ENCODE results near the gene ZNF169.
A peak's percentile ranks its signal among the peaks of the same experiment; 100 is the strongest.
"Not testable (repeated sequence)": the region's sequence is repeated elsewhere in the genome, so short reads cannot be mapped to it uniquely, and the experiment has no call there.

ZNF169 gene

DNA sequence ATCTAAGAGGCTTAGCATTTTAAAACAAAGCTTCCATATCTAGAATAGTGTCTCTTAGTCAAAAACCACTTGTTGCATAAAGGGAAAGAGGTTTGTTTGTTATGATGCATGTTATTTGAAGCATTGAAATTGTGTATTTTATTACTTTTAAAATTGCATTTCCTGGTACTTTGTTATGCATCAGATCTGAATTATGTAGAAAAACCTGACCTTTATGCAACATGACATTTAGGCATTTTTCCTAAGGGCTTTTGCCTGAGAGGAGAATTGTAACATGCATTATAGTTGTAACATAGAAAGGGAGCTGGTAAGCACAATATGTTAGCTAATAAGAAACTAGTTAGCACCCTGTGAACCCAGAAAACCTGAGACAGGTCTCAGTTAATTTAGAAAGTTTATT, 22.0 kb downstream of the ZNF169 start:
- DNase-seq (ENCODE audit: insufficient read length, low spot score): no peak
- no peak for FAIRE-seq

DNA sequence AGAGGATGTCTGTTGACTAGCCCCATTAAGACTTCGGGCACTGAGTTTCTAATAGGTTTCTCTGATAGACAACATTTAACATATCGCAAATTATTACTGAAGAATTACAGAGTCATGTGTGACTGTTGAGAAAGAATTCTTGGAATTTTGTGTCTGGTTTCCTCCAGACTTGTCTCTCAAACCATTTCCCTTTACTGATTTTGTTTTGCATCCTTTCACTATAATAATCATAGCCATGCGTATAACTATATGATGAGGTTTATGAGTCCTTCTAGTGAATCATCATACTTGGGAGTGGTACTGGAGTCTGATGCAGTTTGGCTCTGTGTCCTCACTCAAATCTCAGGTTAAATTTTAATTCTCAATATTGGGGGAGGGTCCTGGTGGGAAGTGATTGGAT, 27.0 kb downstream of the ZNF169 start:
- no peak for FAIRE-seq

DNA sequence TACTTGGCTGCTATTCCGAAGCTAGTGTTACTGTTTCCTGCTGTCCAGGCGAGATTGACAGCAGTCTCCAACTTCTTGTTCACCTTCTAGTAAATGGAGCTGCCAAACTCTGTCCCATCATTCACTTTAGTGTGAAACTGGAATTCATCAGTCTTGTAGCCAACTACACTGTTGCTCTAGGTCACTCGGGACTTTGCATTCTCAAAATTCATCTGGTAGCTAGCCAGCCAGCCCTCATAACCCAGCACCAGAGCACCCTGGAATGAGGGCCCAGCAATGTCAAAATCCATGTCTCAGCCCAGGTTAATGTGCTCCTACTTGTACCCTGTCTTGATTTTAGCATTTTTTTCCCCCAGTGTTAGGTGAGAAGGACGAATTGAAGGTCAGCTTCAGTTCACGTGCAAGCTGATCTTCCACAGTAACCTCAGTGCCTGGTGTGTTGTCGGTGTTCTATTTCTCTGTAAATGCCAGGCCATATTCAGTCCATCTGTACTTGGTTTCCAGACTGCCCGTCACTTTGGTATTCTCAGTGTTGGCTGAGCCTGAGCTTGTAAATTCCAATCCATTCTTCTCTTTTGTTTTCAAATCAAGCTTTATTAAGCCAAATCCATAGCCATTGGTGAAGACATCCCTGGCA, 28.9 kb downstream of the ZNF169 start:
- DNase-seq (ENCODE audit: insufficient read length, low spot score) (no peak), FAIRE-seq (no peak)

More for the DNA sequence above, 27.0 kb downstream of the ZNF169 start:
- DNase-seq (ENCODE audit: insufficient read length, low spot score): no peak

DNA sequence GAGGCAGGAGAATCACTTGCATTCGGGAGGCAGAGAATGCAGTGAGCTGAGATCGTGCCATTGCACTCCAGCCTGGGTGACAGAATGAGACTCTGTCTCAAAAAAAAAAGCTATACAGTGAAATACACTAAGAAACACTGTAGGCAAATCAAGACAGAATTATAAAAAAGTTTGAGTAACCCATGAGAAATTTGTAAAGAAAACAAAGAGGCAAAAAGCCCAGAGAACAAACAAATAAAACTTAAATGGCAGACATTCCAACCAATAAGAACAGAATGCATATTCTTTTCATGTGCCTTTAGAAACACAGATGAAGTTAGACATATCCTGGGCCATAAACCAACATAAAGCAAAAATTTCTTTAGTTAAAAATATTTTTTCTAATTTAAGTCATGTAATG, 30.6 kb downstream of the ZNF169 start:
- DNase-seq (ENCODE audit: insufficient read length, low spot score) (no peak), FAIRE-seq (no peak)

DNA sequence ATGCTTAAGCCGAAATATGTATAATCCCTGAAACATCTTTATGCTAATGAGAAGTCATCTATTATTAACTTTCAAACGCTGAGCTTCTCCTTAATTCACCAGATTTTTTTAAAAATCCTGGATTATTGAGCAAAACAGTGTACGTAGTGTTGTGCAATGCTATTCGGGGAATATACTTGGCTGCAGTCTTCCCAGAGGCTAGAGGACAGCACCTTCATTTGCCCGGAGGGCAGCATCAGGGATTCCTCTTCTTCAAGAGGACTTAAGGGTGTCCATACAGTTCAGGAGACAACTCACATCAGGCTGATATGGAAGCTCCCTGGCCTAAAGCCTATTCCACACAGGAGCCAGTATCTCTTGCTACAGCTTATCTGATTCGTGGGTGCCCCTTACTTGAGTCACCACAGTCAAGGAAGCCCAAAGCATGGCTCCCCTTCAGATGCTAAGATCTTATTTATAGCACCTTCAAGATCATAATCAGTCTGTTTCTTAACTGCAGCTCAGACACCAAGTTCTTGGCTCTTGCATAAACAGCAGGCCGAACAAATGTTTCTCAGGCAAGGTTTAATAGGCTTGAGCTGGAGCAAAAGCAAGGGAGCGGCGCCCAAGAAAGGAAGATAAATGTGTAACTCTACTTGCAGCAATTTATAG, 40.0 kb downstream of the ZNF169 start:
- no peak for DNase-seq (ENCODE audit: insufficient read length, low spot score)
- FAIRE-seq: no peak

DNA sequence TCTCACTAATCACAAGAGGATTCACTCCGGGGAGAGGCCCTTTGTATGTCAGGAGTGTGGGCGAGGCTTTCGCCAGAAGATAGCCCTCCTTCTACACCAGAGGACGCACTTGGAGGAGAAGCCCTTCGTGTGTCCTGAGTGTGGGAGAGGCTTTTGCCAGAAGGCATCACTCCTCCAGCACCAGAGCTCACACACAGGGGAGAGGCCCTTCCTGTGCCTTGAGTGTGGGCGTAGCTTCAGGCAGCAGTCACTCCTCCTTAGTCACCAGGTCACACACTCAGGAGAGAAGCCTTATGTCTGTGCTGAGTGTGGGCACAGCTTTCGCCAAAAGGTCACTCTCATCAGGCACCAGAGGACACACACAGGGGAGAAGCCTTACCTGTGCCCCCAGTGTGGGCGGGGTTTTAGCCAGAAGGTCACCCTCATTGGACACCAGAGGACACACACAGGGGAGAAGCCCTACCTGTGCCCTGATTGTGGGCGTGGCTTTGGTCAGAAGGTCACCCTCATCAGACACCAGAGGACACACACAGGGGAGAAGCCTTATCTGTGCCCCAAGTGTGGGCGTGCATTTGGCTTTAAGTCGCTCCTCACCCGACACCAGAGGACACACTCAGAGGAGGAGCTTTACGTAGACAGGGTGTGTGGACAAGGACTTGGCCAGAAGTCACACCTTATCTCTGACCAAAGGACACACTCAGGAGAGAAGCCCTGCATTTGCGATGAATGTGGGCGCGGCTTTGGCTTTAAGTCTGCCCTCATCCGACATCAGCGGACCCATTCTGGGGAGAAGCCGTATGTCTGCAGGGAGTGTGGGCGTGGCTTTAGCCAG, 41.6 kb downstream of the ZNF169 start:
- no peak for FAIRE-seq
- no peak for DNase-seq (ENCODE audit: insufficient read length, low spot score)

DNA sequence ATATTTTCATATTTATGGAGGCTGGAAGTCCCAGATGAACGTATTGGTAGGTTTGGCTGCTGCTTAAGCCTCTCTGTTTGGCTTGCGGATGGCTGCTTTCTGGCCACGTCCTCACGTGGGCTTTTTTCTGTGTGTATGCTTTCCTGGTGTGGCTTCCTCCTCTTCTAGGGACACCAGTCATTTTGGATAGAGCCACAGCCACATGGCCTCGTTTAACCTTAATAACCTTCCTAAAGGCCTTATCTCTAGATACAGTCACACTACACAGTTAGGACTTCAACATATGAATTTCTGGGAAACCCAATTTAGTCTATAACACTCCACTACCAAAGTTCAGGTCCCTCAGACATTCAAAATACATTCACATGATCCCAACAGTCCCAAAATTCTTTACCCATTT, 42.5 kb downstream of the ZNF169 start:
- DNase-seq (ENCODE audit: insufficient read length, low spot score) (no peak), FAIRE-seq (no peak)

DNA sequence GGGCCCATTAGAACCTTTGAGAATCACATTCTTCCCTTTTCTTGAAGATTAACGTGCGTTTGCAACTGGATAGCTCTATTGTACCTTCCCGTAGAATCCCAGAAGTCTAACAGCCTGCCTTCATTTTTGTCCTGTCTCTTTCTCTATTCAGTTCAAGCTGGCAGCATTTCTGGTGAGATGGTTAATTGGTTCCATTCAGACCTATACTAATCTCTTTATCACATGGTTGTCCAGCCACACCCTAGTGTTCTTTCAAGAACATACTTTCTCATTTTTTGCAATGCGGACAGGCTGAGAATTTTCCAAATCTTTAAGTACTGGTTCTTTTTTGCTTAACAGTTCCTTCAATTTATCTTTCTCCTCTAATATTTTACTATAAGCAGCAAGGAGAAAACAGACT, 43.3 kb downstream of the ZNF169 start:
- DNase-seq (ENCODE audit: insufficient read length, low spot score): no peak

DNA sequence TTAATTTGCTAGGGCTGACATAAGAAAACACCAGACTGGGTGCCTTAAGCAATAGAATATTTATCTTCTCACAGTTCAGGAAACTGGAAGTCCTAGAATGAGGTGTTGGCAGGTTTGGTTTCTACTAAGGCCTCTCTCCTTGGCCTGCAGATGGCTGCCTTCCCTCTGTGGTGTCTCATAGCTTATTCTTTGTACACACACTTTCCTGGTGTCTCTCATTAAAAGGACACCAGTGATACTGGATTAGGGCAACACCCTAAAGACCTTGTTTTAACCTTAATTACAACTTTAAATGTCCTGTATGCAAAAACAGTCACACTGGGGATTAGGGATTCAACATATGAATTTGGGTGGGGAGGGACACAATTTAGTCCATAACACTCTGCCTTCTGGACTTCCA, 44.2 kb downstream of the ZNF169 start:
- FAIRE-seq: no peak
- no peak for DNase-seq (ENCODE audit: insufficient read length, low spot score)

More for the DNA sequence above, 43.3 kb downstream of the ZNF169 start:
- no peak for FAIRE-seq

DNA sequence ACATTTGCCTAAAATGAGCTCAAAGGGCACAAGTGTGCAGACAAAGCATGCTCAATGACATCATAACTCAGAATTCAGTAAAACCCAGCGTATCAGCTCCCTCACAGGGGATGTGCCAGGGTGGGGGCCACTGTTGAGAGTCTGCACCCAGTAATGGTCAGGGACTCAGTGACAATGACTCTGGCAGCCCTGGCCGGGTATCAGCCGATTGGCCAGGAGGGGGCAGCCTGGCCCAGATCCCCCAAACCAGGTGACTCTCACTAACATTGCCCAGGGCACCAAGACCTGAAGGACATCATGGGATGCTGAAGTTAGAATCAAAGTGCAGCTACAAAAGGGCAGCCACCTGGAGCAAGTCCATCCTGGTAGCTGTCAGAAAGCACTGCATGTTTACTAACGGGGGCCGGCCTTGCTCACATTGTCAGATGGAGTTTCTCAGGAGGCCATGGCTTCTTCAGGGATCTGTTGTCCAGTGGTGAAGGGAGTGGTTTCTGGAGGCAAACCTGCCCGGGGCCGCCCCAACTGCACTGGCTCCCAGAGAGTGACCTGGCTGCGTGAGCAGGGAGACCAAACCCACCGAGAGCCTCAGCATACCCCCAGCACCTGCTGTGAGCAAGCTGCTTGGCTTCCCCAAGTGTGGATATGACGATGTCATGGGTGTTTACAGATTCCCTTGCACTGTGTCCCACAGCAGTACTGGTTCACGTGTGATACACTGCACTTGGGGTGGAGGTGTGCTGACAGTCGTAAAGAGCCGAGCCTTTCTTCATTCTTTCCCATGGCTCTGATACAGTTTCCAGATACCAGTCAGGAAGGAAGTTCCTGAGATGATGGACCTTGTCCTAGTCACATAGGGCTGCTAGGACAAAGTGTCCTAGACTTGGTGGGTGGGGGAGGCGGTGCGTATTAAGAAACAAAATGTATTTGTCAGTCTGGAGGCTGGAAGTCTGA, 56.2 kb downstream of the ZNF169 start:
- FAIRE-seq: peak; percentile 78
- not testable (repeated sequence) for DNase-seq (ENCODE audit: insufficient read length, low spot score)

DNA sequence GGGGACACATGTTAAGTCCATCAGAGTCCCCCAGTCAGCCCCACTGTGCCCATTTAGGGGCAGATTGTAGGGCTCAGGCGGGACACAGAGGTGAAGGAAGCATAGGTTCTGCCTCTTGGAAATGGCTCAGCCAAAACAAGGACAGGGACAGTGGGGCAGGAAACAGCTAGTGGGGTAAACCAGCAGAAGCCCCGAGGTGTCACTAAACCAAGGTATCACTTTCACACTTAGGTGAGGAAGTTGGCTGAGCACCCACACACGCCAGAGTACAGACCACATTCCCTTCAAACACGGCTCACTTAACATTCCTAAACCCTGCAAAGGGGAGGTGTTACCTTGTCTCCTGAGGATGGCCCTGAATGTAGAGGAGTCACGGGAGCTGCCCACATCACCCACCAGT, 57.1 kb downstream of the ZNF169 start:
- DNase-seq (ENCODE audit: insufficient read length, low spot score): not testable (repeated sequence)
- peak; percentile 95 for FAIRE-seq

DNA sequence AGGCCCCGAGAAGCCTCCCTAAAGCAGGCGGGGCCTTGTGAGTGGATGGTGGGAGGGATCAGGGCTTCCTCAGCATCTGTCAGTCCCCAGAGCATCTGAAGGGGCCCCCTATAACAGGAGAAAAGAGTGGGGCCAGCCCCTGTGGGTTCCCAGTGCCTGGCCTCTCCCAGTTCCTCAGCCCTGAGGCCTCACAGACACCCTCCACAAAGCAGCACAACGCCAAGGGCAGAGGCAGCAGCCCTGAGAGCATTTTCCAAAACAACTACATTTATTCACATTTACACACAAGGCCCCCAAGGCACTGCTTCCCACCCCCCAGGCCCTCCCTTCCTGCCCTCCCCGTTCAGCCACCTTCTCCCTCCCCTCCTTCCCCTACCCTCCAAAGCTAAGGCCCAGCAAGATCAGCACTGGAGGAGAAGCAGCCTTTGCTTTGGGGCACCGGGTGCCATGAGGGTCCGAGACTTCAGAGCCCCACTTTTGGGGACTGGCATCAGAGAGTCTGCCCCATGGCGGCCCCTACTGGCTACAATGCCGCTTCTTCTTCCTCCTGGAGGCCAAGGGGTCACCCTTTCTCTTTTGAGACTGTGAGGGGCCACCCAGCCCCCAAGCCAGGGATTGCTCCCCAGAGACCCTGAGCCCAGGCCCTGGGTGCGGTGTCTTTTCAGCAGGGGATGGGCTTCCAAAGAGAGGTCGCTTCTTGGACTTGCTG, 59.0 kb downstream of the ZNF169 start:
- not testable (repeated sequence) for DNase-seq (ENCODE audit: insufficient read length, low spot score); FAIRE-seq

DNA sequence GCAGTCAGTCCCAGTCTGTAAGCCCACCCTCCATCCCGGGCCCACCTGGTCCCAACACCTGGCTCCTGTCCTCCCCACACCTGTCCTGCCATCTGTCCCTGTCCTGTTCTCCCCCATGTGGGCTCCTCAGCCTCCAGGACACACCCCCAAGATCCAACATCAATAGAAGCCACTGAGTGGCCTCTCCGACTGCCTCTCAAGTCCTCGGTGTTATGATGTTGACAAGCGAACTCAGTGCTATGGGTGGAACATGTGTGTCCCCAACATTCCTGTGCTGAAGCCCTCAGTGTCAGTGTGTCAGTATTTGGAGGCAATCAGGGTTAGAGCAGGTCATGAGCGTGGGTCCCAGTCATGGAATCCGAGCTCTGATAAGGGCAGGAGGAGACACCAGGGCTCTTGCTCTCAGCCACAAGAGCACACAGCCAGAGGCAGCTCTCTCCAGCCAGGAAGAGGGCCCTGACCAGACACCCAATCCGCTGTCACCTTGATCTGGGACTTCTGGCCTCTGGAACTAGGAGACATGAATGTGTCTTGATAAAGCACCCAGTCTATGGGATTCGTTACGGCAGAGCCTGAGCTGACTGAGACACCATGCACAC, 63.3 kb downstream of the ZNF169 start:
- not testable (repeated sequence) for DNase-seq (ENCODE audit: insufficient read length, low spot score); FAIRE-seq

DNA sequence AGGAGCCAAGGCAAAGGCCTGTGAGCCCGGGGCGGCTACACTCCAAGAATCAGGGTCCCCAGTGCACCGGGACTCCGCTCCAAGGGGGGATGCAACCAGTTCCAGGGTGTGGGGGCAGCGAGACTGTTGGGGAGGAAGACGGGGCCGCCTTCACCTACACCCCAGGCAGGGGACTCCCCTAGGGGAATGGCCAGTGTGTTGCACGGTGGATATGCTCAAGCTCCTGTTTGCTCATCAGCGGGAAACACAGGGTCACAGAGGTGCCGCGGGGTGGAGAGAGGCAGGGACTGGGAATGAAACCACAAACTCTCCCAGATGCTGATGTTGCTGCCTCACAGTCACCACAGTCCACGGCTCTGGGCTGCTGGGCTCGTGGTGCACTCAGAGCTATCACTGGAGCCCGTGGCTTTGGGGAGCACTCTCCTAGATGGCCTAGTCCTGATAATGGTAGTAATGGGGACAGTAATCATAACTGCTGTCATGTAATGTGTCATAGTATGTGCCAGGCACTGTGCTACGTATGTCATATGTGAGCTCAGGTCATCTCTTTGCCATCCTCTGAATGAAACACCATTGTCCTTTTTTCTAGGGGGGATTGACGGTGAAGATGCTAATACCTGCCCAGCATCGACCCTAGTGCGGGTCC, 64.2 kb downstream of the ZNF169 start:
- DNase-seq (ENCODE audit: insufficient read length, low spot score); FAIRE-seq: not testable (repeated sequence)

DNA sequence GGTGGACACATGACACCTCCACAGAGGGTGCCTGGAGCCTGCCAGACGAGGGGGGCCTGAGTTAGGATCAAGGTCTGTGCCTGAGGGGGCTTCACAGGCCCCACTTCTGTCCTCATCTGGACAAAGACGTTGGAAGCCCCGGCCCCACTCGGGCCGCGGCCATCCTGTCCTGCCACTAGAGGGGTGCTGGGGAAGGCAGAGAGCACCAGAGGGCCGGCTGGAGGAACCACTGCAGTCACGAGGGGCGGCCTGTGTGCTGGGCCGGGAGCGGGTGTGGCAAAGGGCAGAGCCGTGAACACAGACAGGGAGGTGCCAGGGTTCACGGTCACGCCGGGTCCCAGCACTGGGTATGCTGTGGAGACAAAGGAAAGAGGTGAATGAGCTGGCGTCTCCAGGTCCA, 66.5 kb downstream of the ZNF169 start:
- not testable (repeated sequence) for DNase-seq (ENCODE audit: insufficient read length, low spot score); FAIRE-seq

DNA sequence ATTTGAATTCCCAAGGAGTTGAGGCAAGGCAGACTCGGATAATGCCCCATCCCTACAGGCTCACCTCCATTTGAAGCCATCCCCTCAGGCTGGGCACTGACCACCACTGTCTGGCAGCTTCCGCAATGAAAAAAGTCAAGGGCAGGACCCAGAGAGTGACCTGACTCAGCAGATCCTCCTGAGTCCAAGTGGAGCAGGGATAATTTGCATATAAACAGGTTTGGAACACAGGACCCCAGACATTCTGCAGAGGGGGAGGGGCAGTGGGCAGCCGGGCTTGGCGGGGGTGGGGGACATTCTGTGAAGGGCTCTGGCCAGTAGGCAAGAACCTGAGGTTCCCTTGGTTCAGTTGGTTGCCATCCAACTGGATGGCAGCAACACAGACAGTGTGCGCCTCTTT, 69.4 kb downstream of the ZNF169 start, which contains the start of gene NUTM2F:
Gene NUTM2F (minus strand): TSS at position 101 of the 400 bp plus-strand sequence. CDS start 21 bp downstream, at position 80.
- not testable (repeated sequence) for FAIRE-seq; DNase-seq (ENCODE audit: insufficient read length, low spot score)

DNA sequence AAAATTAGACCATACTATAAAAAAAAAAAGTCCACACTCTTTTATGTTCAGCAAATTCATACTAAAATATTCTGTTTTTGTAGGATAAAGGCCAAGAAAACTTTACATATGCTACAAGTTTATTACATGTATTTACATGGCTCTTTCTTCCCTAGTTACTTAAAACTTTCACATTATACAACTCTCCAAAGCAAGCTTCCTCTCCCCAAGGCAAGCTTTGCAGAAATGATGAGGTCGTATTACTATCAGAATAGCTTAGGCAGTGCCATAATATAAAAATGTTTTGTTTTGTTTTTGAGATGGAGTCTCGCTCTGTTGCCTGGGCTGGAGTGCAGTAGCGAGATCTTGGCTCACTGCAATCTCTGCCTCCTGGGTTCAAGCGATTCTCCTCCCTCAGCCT, 77.3 kb downstream of the ZNF169 start:
- not testable (repeated sequence) for FAIRE-seq; DNase-seq (ENCODE audit: insufficient read length, low spot score)

DNA sequence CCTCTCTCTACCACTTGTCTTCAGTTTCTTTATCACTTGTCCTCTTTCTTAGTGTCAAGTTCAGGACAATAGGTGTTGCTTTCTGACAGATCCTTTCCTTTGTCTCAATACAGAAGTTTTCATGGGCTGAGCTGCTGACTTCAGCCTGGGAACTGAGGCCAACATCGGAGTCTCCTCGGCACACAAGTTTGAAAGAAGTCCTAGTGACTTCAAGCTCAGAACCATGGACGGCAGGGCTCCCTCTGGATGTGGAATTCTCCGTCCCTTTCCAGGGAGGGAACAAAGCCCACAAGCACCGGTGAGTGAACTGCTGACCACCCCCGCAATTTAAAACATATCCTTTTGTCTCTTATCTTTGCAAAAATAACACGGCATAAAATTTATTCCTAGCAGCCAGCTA, 79.6 kb downstream of the ZNF169 start:
- DNase-seq (ENCODE audit: insufficient read length, low spot score); FAIRE-seq: not testable (repeated sequence)

DNA sequence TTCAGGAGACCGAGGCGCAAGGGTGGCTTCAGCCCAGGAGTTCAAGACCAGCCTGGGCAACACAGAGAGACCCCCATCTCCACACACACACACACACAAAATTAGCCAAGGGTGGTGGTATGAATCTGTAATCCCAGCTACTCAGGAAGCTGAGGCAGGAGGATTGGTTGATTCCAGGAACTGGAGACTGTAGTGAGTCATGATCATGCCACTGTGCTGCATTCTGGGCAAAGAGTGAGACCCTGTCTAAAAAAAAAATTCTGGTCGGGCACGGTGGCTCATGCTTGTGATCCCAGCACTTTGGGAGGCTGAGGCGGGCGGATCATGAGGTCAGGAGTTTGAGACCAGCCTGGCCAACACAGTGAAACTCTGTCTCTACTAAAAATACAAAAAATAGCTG, 80.6 kb downstream of the ZNF169 start:
- not testable (repeated sequence) for DNase-seq (ENCODE audit: insufficient read length, low spot score); FAIRE-seq

Measured in GM19239 (cell line).